Mesendoderm (in vitro differentiated cells): ENCODE results near the gene PPP2R5B.

Source experiments
- DNase-seq: peaks from one replicate; pipeline ENCODE4 v3.0.0; 2013
- H2AK5ac ChIP-seq: 2 replicates; pipeline ENCODE4 v1.6.1; 2013; ENCODE audit warnings: low read length, inconsistent platforms
- H2BK120ac ChIP-seq: 2 replicates; pipeline ENCODE4 v1.6.1; 2013; ENCODE audit warnings: low read depth, mild to moderate bottlenecking, low read length, moderate library complexity, mixed read lengths
- H2BK15ac ChIP-seq: replicated peaks from 2 replicates; pipeline ENCODE4 v1.6.1; 2013; ENCODE audit warnings: low read depth, mild to moderate bottlenecking, moderate library complexity
- H2BK5ac ChIP-seq: 2 replicates; pipeline ENCODE4 v1.6.1; 2013; ENCODE audit warnings: low read length, inconsistent platforms
- H3K18ac ChIP-seq: 2 replicates; pipeline ENCODE4 v1.6.1; 2013; ENCODE audit warnings: mild to moderate bottlenecking, low read length, mixed read lengths
- H3K23ac ChIP-seq: one replicate; pipeline ENCODE4 v1.6.1; 2013; ENCODE audit warnings: low read length
- H3K27ac ChIP-seq: 2 replicates; pipeline ENCODE4 v1.5.1; 2013; ENCODE audit warnings: low read depth, mild to moderate bottlenecking, inconsistent platforms, low read length, moderate library complexity
- H3K27me3 ChIP-seq: 2 replicates; pipeline ENCODE4 v1.6.1; 2013; ENCODE audit warnings: low read length, control low read depth, mild to moderate bottlenecking, inconsistent platforms; ENCODE audit not compliant: insufficient read depth, poor library complexity
- H3K36me3 ChIP-seq: 2 replicates; pipeline ENCODE4 v1.6.1; 2013; ENCODE audit warnings: low read length, inconsistent platforms; ENCODE audit not compliant: control insufficient read depth, insufficient read depth
- H3K4ac ChIP-seq: one replicate; pipeline ENCODE4 v1.6.1; 2013; ENCODE audit warnings: low read depth, mild to moderate bottlenecking, low read length, moderate library complexity
- H3K4me1 ChIP-seq: 2 replicates; pipeline ENCODE4 v1.6.1; 2013; ENCODE audit warnings: low read depth, low read length, inconsistent platforms; ENCODE audit not compliant: control insufficient read depth
- H3K4me2 ChIP-seq: 2 replicates; pipeline ENCODE4 v1.6.1; 2013; ENCODE audit warnings: low read length
- H3K4me3 ChIP-seq: 2 replicates; pipeline ENCODE4 v1.5.1; 2013; ENCODE audit warnings: mild to moderate bottlenecking, low read length
- H3K56ac ChIP-seq: one replicate; pipeline ENCODE4 v1.6.1; 2013; ENCODE audit warnings: low read length
- H3K79me1 ChIP-seq: 2 replicates; pipeline ENCODE4 v1.6.1; 2013; ENCODE audit warnings: low read length, inconsistent platforms
- H3K79me2 ChIP-seq: 2 replicates; pipeline ENCODE4 v1.6.1; 2013; ENCODE audit warnings: mild to moderate bottlenecking, low read length; ENCODE audit not compliant: control insufficient read depth, insufficient read depth
- H3K9ac ChIP-seq: 2 replicates; pipeline ENCODE4 v1.6.1; 2013; ENCODE audit warnings: low read length, inconsistent platforms
- H4K5ac ChIP-seq: one replicate; pipeline ENCODE4 v1.6.1; 2013; ENCODE audit warnings: low read length
- H4K8ac ChIP-seq: one replicate; pipeline ENCODE4 v1.6.1; 2013; ENCODE audit warnings: low read depth, mild to moderate bottlenecking, control low read depth, low read length, moderate library complexity
- WGBS: extraction: QIAGEN DNeasy Blood & Tissue Kit; methylation state at CpG from one replicate; pipeline ENCODE4 v1.1.7; 2013; ENCODE audit warnings: low lambda C conversion rate, missing lambda C conversion rate; ENCODE audit not compliant: insufficient coverage; ENCODE audit errors: extremely low coverage; 5-methylcytosine and 5-hydroxymethylcytosine counted together

The PPP2R5B gene

DNA sequence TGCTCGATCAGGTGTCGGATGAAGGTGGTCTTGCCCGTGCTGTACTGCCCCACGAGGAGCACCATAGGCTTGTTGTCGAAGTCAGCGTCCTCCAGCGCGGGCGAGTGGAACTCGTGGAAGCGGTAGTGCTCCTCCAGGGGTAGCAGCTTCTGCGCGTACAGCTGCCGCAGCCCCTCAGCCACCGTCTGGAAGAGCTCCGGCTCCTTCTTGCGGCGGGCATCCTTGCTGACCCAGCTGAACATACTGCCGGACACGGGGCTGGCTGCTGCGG is 46.3 kb upstream of the PPP2R5B start:
- H3K4me3 ChIP-seq: peak overlapping the region; percentile 97
- no peaks in the 10 kb centered on the region for H3K27me3 ChIP-seq
- no peak overlapping the region for H3K4ac ChIP-seq
- H3K4me1 ChIP-seq: peaks cover 10% of the 10 kb centered on the region
- H3K56ac ChIP-seq: peak overlapping the region; percentile 99
- no peak overlapping the region for H2AK5ac ChIP-seq
- peak overlapping the region; percentile 96 for H3K9ac ChIP-seq
- no peaks in the 10 kb centered on the region for H3K36me3 ChIP-seq
- H2BK15ac ChIP-seq: no peak overlapping the region
- H3K79me2 ChIP-seq: no peaks in the 10 kb centered on the region
- no peak overlapping the region for H4K5ac ChIP-seq
- WGBS: no CpG with 5 or more reads among the region's 21 CpGs
- peak overlapping the region; percentile 99 for H3K23ac ChIP-seq
- no peak overlapping the region for H4K8ac ChIP-seq
- peaks cover 15% of the 10 kb centered on the region for H3K79me1 ChIP-seq
- H3K18ac ChIP-seq: no peak overlapping the region
- H2BK120ac ChIP-seq: no peak overlapping the region
- no peak for DNase-seq
- no peak overlapping the region for H2BK5ac ChIP-seq
- H3K4me2 ChIP-seq: peak overlapping the region; percentile 98
- H3K27ac ChIP-seq: no peak overlapping the region

DNA sequence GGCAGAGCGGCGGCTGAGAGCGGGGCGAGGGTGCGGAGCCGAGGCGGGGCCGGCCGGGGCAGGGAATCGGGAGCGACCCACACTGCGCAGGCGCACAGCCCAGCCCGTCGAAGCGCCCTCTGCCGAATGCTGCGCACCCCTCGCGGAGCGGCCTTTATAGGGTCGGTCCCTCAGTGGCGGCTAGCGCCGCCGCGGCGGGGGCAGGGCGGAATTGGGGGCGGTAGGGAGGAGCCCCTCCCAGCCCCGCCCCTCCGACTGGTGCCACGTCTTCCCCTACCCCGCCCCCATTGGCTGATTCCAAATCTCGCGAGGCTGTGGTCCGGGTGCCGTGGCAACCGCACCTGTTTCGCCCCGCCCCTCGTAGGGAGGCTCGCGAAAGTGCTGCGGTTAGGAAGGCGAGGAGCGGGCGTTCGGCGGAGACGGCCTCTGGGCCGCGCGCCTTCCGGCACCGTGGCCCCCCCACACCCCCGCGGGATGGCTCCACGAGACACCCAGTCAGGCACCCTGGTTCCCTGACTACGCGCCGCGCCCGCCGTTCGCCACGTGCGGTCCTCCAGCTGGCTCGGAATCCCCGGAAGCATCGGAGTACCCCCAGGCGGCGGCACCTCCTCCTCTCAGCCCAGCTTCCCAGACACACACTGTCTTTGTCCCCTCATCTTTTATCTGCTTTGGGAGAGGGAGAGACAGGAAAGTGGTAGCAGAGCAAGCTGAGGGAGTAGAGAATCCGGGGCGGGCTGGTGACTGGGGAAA is 45.8 kb upstream of the PPP2R5B start, which contains the start of gene EHD1:
Gene EHD1, minus strand, starts transcription at position 128 of the 750 bp plus-strand sequence. CDS start 157 bp downstream, outside the sequence.
- Histone ChIP-seq H3K9ac (peak within 1 kb of the TSS; percentile 96), H3K79me2 (no peaks in the 10 kb centered on the region), H2BK15ac (no peak within 1 kb of the TSS), H3K56ac (peak within 1 kb of the TSS; percentile 99), H3K27ac (no peak within 1 kb of the TSS), H2BK5ac (no peak within 1 kb of the TSS), H3K27me3 (no peaks in the 10 kb centered on the region), H3K23ac (peak within 1 kb of the TSS; percentile 99), H3K4me2 (peak within 1 kb of the TSS; percentile 98), H2AK5ac (peak within 1 kb of the TSS; percentile 14), H4K8ac (no peak within 1 kb of the TSS), H3K36me3 (no peaks in the 10 kb centered on the region), H4K5ac (no peak within 1 kb of the TSS), H3K79me1 (peaks cover 15% of the 10 kb centered on the region), H3K18ac (no peak within 1 kb of the TSS), H3K4me3 (peak within 1 kb of the TSS; percentile 97), H3K4ac (no peak within 1 kb of the TSS), H2BK120ac (no peak within 1 kb of the TSS), H3K4me1 (peaks cover 10% of the 10 kb centered on the region)
- WGBS: no CpG with 5 or more reads among the region's 75 CpGs
- peak; percentile 98 for DNase-seq

- peaks cover 15% of the 10 kb centered on the region for H3K79me1 ChIP-seq
- no CpG with 5 or more reads among the region's 16 CpGs for WGBS
- peak overlapping the region; percentile 77 for H3K9ac ChIP-seq
- H3K79me2 ChIP-seq: no peaks in the 10 kb centered on the region
- no peak overlapping the region for H2BK5ac ChIP-seq
- H3K23ac ChIP-seq: no peak overlapping the region
- no peak overlapping the region for H4K8ac ChIP-seq
- no peaks in the 10 kb centered on the region for H3K36me3 ChIP-seq
- H2BK15ac ChIP-seq: no peak overlapping the region
- no peak overlapping the region for H2AK5ac ChIP-seq
- peak overlapping the region; percentile 66 for H3K4me3 ChIP-seq
- no peak overlapping the region for H3K18ac ChIP-seq
- no peak overlapping the region for H3K4ac ChIP-seq
- no peak overlapping the region for H3K27ac ChIP-seq
- H3K4me2 ChIP-seq: peak overlapping the region; percentile 91
- no peaks in the 10 kb centered on the region for H3K27me3 ChIP-seq
- H2BK120ac ChIP-seq: no peak overlapping the region
- no peak for DNase-seq
- H3K4me1 ChIP-seq: peaks cover 10% of the 10 kb centered on the region
- peak overlapping the region; percentile 93 for H3K56ac ChIP-seq
- H4K5ac ChIP-seq: no peak overlapping the region
Observed at GRCh38 chr11:64879244-64879900, 45.1 kb upstream of the PPP2R5B start.

- H3K4me2 ChIP-seq: no peak overlapping the region
- no peak overlapping the region for H3K4ac ChIP-seq
- no peak overlapping the region for H3K18ac ChIP-seq
- no peaks in the 10 kb centered on the region for H3K27me3 ChIP-seq
- no peak overlapping the region for H2BK5ac ChIP-seq
- H3K79me2 ChIP-seq: no peaks in the 10 kb centered on the region
- peaks cover 10% of the 10 kb centered on the region for H3K4me1 ChIP-seq
- H3K36me3 ChIP-seq: no peaks in the 10 kb centered on the region
- H2AK5ac ChIP-seq: no peak overlapping the region
- no peak overlapping the region for H4K8ac ChIP-seq
- H4K5ac ChIP-seq: no peak overlapping the region
- H3K56ac ChIP-seq: no peak overlapping the region
- no peak overlapping the region for H3K9ac ChIP-seq
- no peak overlapping the region for H3K4me3 ChIP-seq
- no peak for DNase-seq
- no peak overlapping the region for H3K23ac ChIP-seq
- H2BK15ac ChIP-seq: no peak overlapping the region
- no CpG with 5 or more reads among the region's 14 CpGs for WGBS
- H3K79me1 ChIP-seq: peaks cover 15% of the 10 kb centered on the region
- no peak overlapping the region for H3K27ac ChIP-seq
- no peak overlapping the region for H2BK120ac ChIP-seq
Observed at GRCh38 chr11:64880240-64881001, 44.1 kb upstream of the PPP2R5B start.

DNA sequence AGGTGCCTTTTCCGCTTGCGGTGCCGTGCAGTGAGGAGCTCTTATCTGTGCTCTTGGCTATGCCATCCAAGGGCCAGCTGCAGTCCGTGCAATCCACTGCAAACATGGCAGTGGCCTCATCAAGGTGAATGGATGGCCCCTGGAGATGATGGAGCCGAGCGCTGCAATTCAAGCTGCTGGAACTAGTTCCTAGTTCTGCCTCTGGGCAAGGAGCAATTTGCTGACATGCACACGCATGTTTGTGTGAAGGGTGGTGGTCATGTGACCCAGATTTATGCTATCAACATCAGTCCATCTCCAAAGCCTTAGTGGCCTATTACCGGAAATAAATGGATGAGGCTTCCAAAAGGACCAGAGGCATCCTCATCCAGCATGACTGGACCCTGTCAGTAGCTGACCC is 43.0 kb upstream of the PPP2R5B start:
- H3K18ac ChIP-seq: no peak overlapping the region
- H3K56ac ChIP-seq: no peak overlapping the region
- no peak overlapping the region for H4K5ac ChIP-seq
- no peak overlapping the region for H2BK5ac ChIP-seq
- no peak overlapping the region for H4K8ac ChIP-seq
- no peak overlapping the region for H2BK15ac ChIP-seq
- no peak overlapping the region for H3K4me3 ChIP-seq
- H2AK5ac ChIP-seq: no peak overlapping the region
- DNase-seq: no peak
- H3K27me3 ChIP-seq: no peaks in the 10 kb centered on the region
- peaks cover 9% of the 10 kb centered on the region for H3K4me1 ChIP-seq
- H3K36me3 ChIP-seq: no peaks in the 10 kb centered on the region
- no peak overlapping the region for H2BK120ac ChIP-seq
- no peak overlapping the region for H3K4ac ChIP-seq
- H3K27ac ChIP-seq: no peak overlapping the region
- H3K23ac ChIP-seq: no peak overlapping the region
- H3K79me1 ChIP-seq: peaks cover 9% of the 10 kb centered on the region
- H3K79me2 ChIP-seq: no peaks in the 10 kb centered on the region
- no CpG with 5 or more reads among the region's 8 CpGs for WGBS
- no peak overlapping the region for H3K9ac ChIP-seq
- H3K4me2 ChIP-seq: no peak overlapping the region
